Activated CD4-positive, alpha-beta memory T cell treated with anti-CD3 and anti-CD28 coated beads for 36 hours (primary cell): ENCODE results near the gene NTM. TPM values are rescaled to one million over a fixed set of nuclear protein-coding genes. Genes with fewer than 3 reads are reported as not detected.

Experiments used
- CTCF ChIA-PET: fragments of 350-600 bp; sonication (Branson Sonifier 250); formaldehyde crosslinking; loops from one replicate; lab custom pipeline; 2021; ENCODE audit warnings: antibody characterized with exemption, inconsistent platforms; lab: Charles Lee
- POLR2A ChIA-PET: fragments of 350-600 bp; sonication (Branson Sonifier 250); formaldehyde crosslinking; loops from one replicate; lab custom pipeline; 2021; ENCODE audit warnings: antibody characterized with exemption; lab: Charles Lee
- DNase-seq: peaks from one replicate; pipeline ENCODE4 v3.0.0-alpha.2; 2020
- H3K27ac Mint-ChIP-seq: one replicate; pipeline ENCODE4 v1.8.0; 2021; ENCODE audit warnings: mixed read lengths
- H3K27me3 Mint-ChIP-seq: one replicate; pipeline ENCODE4 v1.8.0; 2021; ENCODE audit warnings: mixed read lengths
- H3K36me3 Mint-ChIP-seq: one replicate; pipeline ENCODE4 v1.8.0; 2021; ENCODE audit warnings: mixed read lengths
- H3K4me1 Mint-ChIP-seq: one replicate; pipeline ENCODE4 v1.8.0; 2021; ENCODE audit warnings: low read depth, mixed read lengths
- H3K4me3 Mint-ChIP-seq: one replicate; pipeline ENCODE4 v1.8.0; 2021; ENCODE audit warnings: mild to moderate bottlenecking, mixed read lengths
- H3K9me3 Mint-ChIP-seq: one replicate; pipeline ENCODE4 v1.8.0; 2021; ENCODE audit warnings: mixed read lengths
- intact Hi-C: fragments of 100-400 bp; cut with micrococcal nuclease; formaldehyde crosslinking; loops from one replicate; pipeline ENCODE4 v1.15.1; 2023
- total RNA-seq, 2 experiments: library from RNA; stranded (reverse); gene quantifications; one replicate each; pipeline ENCODE4 v1.2.3, GENCODE V29; 2021

Gene NTM
- total RNA-seq, 2 experiments from 2014 or later = not detected

- POLR2A ChIA-PET = no interaction called here
- Mint-ChIP-seq H3K27ac (no peak overlapping the region), H3K36me3 (no peaks in the 10 kb centered on the region)
Measured at GRCh38 chr11:132264616-132265015, 894.2 kb downstream of the NTM start.

GRCh38 chr11:132278801-132279574 lies 908.6 kb downstream of the NTM start:
- Mint-ChIP-seq H3K4me1 (no peaks in the 10 kb centered on the region), H3K27me3 (no peaks in the 10 kb centered on the region), H3K27ac (no peak overlapping the region), H3K9me3 (no peaks in the 10 kb centered on the region), H3K4me3 (no peak overlapping the region), H3K36me3 (no peaks in the 10 kb centered on the region)
- ChIA-PET POLR2A (no interaction called here), CTCF (interaction anchor here (0.9 to 1.2 kb wide), 2 partner anchors 123 to 662 kb away, joined by 4 to 5 read pairs; no protein-coding TSS in a partner anchor)
- intact Hi-C loops = no loop called here
- DNase-seq = no peak

More at GRCh38 chr11:132264616-132265015, 894.2 kb downstream of the NTM start:
- intact Hi-C loops = no loop called here
- CTCF ChIA-PET = no interaction called here
- H3K27me3 Mint-ChIP-seq = no peaks in the 10 kb centered on the region
- H3K4me3 Mint-ChIP-seq = no peak overlapping the region
- DNase-seq = no peak
- H3K9me3 Mint-ChIP-seq = no peaks in the 10 kb centered on the region
- no peaks in the 10 kb centered on the region for H3K4me1 Mint-ChIP-seq

- Mint-ChIP-seq H3K9me3 (no peaks in the 10 kb centered on the region), H3K27ac (no peak overlapping the region), H3K4me3 (no peak overlapping the region), H3K36me3 (no peaks in the 10 kb centered on the region), H3K27me3 (peaks cover 2% of the 10 kb centered on the region), H3K4me1 (no peaks in the 10 kb centered on the region)
- ChIA-PET CTCF (no interaction called here), POLR2A (no interaction called here)
- no peak for DNase-seq
- intact Hi-C loops = no loop called here
Measured at GRCh38 chr11:132284048-132284447, 913.6 kb downstream of the NTM start.

GRCh38 chr11:132284611-132285010 lies 914.2 kb downstream of the NTM start:
- H3K4me1 Mint-ChIP-seq = no peaks in the 10 kb centered on the region
- H3K4me3 Mint-ChIP-seq = no peak overlapping the region
- intact Hi-C loops = no loop called here
- ChIA-PET POLR2A (no interaction called here), CTCF (no interaction called here)
- no peak for DNase-seq
- no peak overlapping the region for H3K27ac Mint-ChIP-seq
- no peaks in the 10 kb centered on the region for H3K36me3 Mint-ChIP-seq
- peaks cover 2% of the 10 kb centered on the region for H3K27me3 Mint-ChIP-seq
- no peaks in the 10 kb centered on the region for H3K9me3 Mint-ChIP-seq

- Mint-ChIP-seq H3K36me3 (no peaks in the 10 kb centered on the region), H3K9me3 (no peaks in the 10 kb centered on the region), H3K4me3 (no peak overlapping the region), H3K4me1 (no peaks in the 10 kb centered on the region), H3K27me3 (peaks cover 2% of the 10 kb centered on the region), H3K27ac (no peak overlapping the region)
- intact Hi-C loops = no loop called here
- CTCF ChIA-PET = no interaction called here
- POLR2A ChIA-PET = no interaction called here
- DNase-seq = no peak
Measured at GRCh38 chr11:132285631-132286030, 915.2 kb downstream of the NTM start.

- intact Hi-C loops = no loop called here
- no peak overlapping the region for H3K4me3 Mint-ChIP-seq
- ChIA-PET POLR2A (no interaction called here), CTCF (no interaction called here)
- H3K36me3 Mint-ChIP-seq = no peaks in the 10 kb centered on the region
- H3K27ac Mint-ChIP-seq = no peak overlapping the region
- H3K9me3 Mint-ChIP-seq = no peaks in the 10 kb centered on the region
- no peak for DNase-seq
- peaks cover 2% of the 10 kb centered on the region for H3K27me3 Mint-ChIP-seq
- no peaks in the 10 kb centered on the region for H3K4me1 Mint-ChIP-seq
Measured at GRCh38 chr11:132286106-132286505, 915.7 kb downstream of the NTM start.

- Mint-ChIP-seq H3K36me3 (no peaks in the 10 kb centered on the region), H3K27me3 (peaks cover 7% of the 10 kb centered on the region), H3K27ac (no peak overlapping the region), H3K4me1 (no peaks in the 10 kb centered on the region), H3K9me3 (no peaks in the 10 kb centered on the region), H3K4me3 (no peak overlapping the region)
- DNase-seq = no peak
- intact Hi-C loops = no loop called here
- POLR2A ChIA-PET = interaction anchor here (0.7 kb wide), 1 partner anchor 532 kb away, joined by 3 read pairs; no protein-coding TSS in a partner anchor
- CTCF ChIA-PET = no interaction called here
Measured at GRCh38 chr11:132288036-132288435, 917.6 kb downstream of the NTM start.

GRCh38 chr11:132289590-132290256 lies 919.3 kb downstream of the NTM start:
- ChIA-PET CTCF (interaction anchor here (1.1 kb wide), 1 partner anchor 10 kb away, joined by 3 read pairs; no protein-coding TSS in a partner anchor), POLR2A (no interaction called here)
- H3K4me1 Mint-ChIP-seq = no peaks in the 10 kb centered on the region
- peaks cover 7% of the 10 kb centered on the region for H3K27me3 Mint-ChIP-seq
- H3K9me3 Mint-ChIP-seq = no peaks in the 10 kb centered on the region
- H3K36me3 Mint-ChIP-seq = no peaks in the 10 kb centered on the region
- DNase-seq = no peak
- no peak overlapping the region for H3K4me3 Mint-ChIP-seq
- intact Hi-C loops = no loop called here
- no peak overlapping the region for H3K27ac Mint-ChIP-seq

- Mint-ChIP-seq H3K27ac (no peak overlapping the region), H3K9me3 (no peaks in the 10 kb centered on the region), H3K4me3 (no peak overlapping the region), H3K36me3 (no peaks in the 10 kb centered on the region), H3K4me1 (no peaks in the 10 kb centered on the region), H3K27me3 (peaks cover 5% of the 10 kb centered on the region)
- CTCF ChIA-PET = no interaction called here
- no peak for DNase-seq
- intact Hi-C loops = no loop called here
- POLR2A ChIA-PET = no interaction called here
Measured at GRCh38 chr11:132293586-132293985, 923.2 kb downstream of the NTM start.

- Mint-ChIP-seq H3K4me3 (no peak overlapping the region), H3K36me3 (no peaks in the 10 kb centered on the region), H3K4me1 (no peaks in the 10 kb centered on the region), H3K9me3 (peaks cover 4% of the 10 kb centered on the region), H3K27me3 (no peaks in the 10 kb centered on the region), H3K27ac (no peak overlapping the region)
- no peak for DNase-seq
- POLR2A ChIA-PET = no interaction called here
- CTCF ChIA-PET = no interaction called here
- intact Hi-C loops = no loop called here
Measured at GRCh38 chr11:132296946-132297610, 926.7 kb downstream of the NTM start.

- Mint-ChIP-seq H3K4me1 (no peaks in the 10 kb centered on the region), H3K27me3 (no peaks in the 10 kb centered on the region), H3K36me3 (no peaks in the 10 kb centered on the region), H3K4me3 (no peak overlapping the region), H3K9me3 (peaks cover 4% of the 10 kb centered on the region), H3K27ac (no peak overlapping the region)
- intact Hi-C loops = no loop called here
- no peak for DNase-seq
- CTCF ChIA-PET = no interaction called here
- POLR2A ChIA-PET = no interaction called here
Measured at GRCh38 chr11:132298357-132298756, 927.9 kb downstream of the NTM start.

GRCh38 chr11:132300283-132300682 lies 929.9 kb downstream of the NTM start:
- no peak overlapping the region for H3K27ac Mint-ChIP-seq
- no peaks in the 10 kb centered on the region for H3K4me1 Mint-ChIP-seq
- H3K4me3 Mint-ChIP-seq = no peak overlapping the region
- no peaks in the 10 kb centered on the region for H3K27me3 Mint-ChIP-seq
- intact Hi-C loops = no loop called here
- no peaks in the 10 kb centered on the region for H3K36me3 Mint-ChIP-seq
- DNase-seq = no peak
- POLR2A ChIA-PET = no interaction called here
- H3K9me3 Mint-ChIP-seq = peaks cover 4% of the 10 kb centered on the region
- CTCF ChIA-PET = no interaction called here
